ENCODE data around the gene CGNL1.

- TF ChIP-seq MYNN (tag by site-specific recombination; IDR thresholded peaks at IDR 0.05; ENCODE audit: borderline replicate concordance) (no peak), PBX3 (CRISPR knock-in tag; IDR thresholded peaks at IDR 0.05) (no peak), ZNF132 (tag by site-specific recombination; IDR thresholded peaks at IDR 0.05; ENCODE audit: borderline replicate concordance) (no peak), KLF10 (tag by site-specific recombination; IDR thresholded peaks at IDR 0.05) (no peak), ZNF394 (tag by site-specific recombination; IDR thresholded peaks at IDR 0.05; ENCODE audit: borderline replicate concordance) (no peak), ZNF18 (tag by site-specific recombination; IDR thresholded peaks at IDR 0.05) (no peak), ZNF37A (tag by site-specific recombination; IDR thresholded peaks at IDR 0.05) (no peak), ZNF555 (tag by site-specific recombination; conservative IDR thresholded peaks at IDR 0.05) (no peak), RBAK (tag by site-specific recombination; IDR thresholded peaks at IDR 0.05) (no peak)
- TF ChIP-seq, protein P1, sequence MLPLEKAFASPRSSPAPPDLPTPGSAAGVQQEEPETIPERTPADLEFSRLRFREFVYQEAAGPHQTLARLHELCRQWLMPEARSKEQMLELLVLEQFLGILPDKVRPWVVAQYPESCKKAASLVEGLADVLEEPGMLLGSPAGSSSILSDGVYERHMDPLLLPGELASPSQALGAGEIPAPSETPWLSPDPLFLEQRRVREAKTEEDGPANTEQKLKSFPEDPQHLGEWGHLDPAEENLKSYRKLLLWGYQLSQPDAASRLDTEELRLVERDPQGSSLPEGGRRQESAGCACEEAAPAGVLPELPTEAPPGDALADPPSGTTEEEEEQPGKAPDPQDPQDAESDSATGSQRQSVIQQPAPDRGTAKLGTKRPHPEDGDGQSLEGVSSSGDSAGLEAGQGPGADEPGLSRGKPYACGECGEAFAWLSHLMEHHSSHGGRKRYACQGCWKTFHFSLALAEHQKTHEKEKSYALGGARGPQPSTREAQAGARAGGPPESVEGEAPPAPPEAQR (tag by site-specific recombination; IDR thresholded peaks at IDR 0.05) = no peak
- TF ChIP-seq, protein P2, sequence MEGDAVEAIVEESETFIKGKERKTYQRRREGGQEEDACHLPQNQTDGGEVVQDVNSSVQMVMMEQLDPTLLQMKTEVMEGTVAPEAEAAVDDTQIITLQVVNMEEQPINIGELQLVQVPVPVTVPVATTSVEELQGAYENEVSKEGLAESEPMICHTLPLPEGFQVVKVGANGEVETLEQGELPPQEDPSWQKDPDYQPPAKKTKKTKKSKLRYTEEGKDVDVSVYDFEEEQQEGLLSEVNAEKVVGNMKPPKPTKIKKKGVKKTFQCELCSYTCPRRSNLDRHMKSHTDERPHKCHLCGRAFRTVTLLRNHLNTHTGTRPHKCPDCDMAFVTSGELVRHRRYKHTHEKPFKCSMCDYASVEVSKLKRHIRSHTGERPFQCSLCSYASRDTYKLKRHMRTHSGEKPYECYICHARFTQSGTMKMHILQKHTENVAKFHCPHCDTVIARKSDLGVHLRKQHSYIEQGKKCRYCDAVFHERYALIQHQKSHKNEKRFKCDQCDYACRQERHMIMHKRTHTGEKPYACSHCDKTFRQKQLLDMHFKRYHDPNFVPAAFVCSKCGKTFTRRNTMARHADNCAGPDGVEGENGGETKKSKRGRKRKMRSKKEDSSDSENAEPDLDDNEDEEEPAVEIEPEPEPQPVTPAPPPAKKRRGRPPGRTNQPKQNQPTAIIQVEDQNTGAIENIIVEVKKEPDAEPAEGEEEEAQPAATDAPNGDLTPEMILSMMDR (tag by site-specific recombination; IDR thresholded peaks at IDR 0.05) = no peak
- TF ChIP-seq, protein P3, sequence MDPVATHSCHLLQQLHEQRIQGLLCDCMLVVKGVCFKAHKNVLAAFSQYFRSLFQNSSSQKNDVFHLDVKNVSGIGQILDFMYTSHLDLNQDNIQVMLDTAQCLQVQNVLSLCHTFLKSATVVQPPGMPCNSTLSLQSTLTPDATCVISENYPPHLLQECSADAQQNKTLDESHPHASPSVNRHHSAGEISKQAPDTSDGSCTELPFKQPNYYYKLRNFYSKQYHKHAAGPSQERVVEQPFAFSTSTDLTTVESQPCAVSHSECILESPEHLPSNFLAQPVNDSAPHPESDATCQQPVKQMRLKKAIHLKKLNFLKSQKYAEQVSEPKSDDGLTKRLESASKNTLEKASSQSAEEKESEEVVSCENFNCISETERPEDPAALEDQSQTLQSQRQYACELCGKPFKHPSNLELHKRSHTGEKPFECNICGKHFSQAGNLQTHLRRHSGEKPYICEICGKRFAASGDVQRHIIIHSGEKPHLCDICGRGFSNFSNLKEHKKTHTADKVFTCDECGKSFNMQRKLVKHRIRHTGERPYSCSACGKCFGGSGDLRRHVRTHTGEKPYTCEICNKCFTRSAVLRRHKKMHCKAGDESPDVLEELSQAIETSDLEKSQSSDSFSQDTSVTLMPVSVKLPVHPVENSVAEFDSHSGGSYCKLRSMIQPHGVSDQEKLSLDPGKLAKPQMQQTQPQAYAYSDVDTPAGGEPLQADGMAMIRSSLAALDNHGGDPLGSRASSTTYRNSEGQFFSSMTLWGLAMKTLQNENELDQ (tag by site-specific recombination; IDR thresholded peaks at IDR 0.05; ENCODE audit: low read depth) = no peak
Observed at GRCh38 chr15:57547243-57547755, 171.0 kb downstream of the CGNL1 start.
